ENCODE results near the gene THAP7.
"Not testable (repeated sequence)": the region's sequence is repeated elsewhere in the genome, so short reads cannot be mapped to it uniquely, and the experiment has no call there.

THAP7 gene

GRCh38 chr22:21013657-21014201 lies 11.8 kb upstream of the THAP7 start:
- in situ Hi-C loops (cut with MboI; ENCODE audit: low sequenced_read_pairs) = no loop called here

GRCh38 chr22:21012446-21013407 lies 10.8 kb upstream of the THAP7 start:
- in situ Hi-C loops (cut with MboI; ENCODE audit: low sequenced_read_pairs) = no loop called here

GRCh38 chr22:21010426-21011113 lies 8.7 kb upstream of the THAP7 start:
- in situ Hi-C loops (cut with MboI; ENCODE audit: low sequenced_read_pairs) = no loop called here

DNA sequence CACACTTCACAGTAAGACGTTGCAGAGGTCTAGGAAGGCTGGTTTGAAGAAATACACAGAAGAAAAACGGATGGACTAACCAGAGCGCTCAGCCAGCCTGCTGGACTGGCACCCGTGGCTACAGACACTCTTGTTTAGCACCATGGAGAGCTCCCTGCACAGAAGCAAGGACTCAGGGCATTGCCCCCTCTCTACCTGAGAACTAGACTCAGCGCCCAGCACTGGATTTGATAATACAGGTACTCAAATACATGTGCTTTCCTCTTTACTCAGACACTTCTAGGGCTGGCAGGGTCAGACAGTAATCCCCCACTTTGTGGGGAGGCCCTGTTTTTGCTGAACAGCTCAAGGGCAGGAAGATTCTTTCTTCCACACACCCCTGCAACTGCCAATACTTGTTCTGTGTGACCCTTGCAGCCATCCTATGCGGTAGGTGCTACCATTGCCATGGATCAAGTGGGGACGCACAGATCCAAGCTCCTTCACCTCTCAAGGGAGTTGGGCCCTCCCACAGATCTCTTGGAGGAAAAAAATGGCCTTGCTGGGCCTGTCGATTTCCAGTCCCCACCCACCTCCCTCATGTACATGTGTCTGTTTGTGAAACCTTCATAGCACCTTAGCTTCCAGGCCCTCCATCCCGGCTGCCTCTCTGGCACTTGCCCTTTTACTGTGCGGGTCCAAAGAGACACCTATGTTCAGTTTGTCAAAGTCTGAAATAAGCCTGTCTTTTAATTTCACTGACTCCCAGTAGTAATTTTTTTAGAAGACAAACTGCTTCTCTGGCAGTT lies 7.9 kb upstream of the THAP7 start:
- in situ Hi-C loops (cut with MboI; ENCODE audit: low sequenced_read_pairs) = no loop called here

DNA sequence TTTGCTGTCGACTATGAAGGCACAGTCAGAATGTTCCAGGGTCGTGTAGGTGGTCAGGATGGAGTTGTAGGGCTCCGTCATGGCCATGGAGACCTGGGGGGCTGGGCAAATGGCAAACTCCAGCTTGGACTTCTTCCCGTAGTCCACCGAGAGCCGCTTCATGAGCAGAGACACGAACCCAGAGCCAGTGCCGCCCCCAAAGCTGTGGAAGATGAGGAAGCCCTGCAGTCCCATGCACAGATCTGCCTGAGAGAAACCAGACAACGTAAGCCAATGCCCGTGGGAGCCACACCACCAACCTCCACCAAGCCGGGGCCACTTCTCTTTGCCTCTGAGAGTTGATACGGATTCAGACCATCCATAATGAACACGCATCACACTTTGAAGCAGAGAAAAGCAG lies 7.3 kb upstream of the THAP7 start:
- in situ Hi-C loops (cut with MboI; ENCODE audit: low sequenced_read_pairs) = not testable (repeated sequence)

DNA sequence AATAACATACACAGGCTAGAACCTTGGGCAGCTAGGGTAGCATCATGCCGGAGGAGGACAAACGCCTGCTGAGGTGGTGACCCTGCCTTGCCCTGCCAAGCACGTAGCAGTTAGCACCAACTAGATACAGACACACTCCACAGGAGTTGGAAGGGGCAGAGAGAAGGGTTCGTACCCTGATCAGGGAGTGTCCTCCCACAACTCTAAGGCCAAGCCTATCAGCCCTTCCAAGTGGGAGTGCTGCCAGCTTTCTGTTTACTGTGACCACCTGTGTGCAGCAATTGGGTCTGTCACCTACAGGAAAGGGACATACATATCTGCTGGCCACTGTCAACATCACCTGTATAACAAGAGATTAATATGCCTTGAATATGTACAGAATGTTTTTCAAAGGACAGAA lies 1.9 kb upstream of the THAP7 start:
- in situ Hi-C loops (cut with MboI; ENCODE audit: low sequenced_read_pairs) = no loop called here

GRCh38 chr22:21000987-21001600 lies 824 bp downstream of the THAP7 start:
- in situ Hi-C loops (cut with MboI; ENCODE audit: low sequenced_read_pairs) = no loop called here

DNA sequence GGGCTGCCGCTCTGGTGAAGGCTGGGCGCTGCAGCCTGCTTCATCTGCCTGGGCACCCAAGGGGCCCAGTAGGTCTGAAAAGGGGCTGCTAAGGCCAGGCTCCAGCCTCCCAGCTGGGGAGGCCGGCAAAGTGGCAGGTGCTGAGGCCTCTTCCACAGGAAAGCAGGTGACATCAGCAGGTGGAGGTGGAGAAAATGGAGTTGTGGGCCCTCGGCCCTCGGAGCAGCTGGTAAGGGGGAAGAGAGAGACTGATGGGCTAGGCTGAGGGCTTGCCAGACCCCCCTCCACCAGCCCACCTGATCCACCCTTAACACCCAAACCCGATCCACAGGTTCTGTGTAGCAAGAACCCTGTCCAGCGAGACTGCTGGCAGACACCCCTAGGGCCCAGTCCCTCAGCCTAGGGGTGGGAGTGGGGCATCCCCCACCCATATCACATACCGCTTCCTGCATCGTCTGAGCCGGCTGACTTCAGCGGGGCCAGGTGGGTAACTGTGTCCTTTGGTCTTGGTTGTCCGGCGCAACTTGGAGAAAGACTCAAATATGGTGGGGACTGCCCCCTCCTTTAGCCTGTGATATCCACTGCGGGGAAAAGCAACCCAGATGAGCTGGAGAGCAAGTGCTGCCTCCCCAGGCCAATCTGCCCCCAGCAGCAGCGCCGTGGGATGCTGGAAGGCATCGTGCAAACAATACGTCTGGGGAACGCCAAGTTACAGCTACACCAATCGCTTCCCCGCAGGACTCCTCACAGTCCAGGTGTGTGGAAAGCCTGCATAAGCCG lies 1.5 kb downstream of the THAP7 start:
- in situ Hi-C loops (cut with MboI; ENCODE audit: low sequenced_read_pairs) = no loop called here

- in situ Hi-C loops (cut with MboI; ENCODE audit: low sequenced_read_pairs) = no loop called here
These were observed 2.3 kb downstream of the THAP7 start for GRCh38 chr22:20999350-21000206.

GRCh38 chr22:20998411-20999336 lies 3.2 kb downstream of the THAP7 start:
- in situ Hi-C loops (cut with MboI; ENCODE audit: low sequenced_read_pairs) = no loop called here

DNA sequence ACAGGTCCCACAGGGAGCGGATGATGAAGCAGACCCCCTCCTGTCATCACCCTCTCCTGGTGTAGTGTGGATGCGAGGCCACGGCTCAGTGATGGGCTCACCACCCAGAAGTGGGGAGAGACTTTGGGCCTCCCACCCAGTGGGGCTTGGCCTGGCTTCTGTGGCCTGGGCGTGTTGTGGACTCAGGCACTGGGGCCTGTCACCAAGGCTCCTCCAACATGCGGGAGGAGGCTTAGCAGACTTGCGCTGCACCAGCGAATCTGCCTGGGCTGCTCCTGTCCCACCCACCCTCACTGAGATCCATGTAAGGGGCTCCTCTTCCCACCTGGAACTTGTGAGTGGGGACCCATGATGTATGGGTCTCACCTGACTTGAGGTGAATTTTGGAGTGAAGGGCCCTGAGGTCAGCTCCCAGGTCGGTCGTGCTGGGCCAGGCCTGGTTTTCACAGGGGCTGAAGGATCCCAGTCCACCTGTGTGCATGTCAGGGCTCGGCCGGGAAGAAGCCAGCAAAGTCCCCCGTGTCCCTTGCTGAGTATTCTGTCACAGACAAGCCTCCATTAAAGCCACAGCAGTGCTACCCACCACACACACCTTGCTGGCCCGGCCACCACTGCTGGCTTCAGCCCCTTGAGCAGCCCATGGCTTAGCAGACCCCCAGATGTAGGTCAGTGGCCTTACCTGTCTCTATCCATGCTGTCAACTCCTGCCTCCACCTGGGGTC lies 4.2 kb downstream of the THAP7 start:
- in situ Hi-C loops (cut with MboI; ENCODE audit: low sequenced_read_pairs) = no loop called here

DNA sequence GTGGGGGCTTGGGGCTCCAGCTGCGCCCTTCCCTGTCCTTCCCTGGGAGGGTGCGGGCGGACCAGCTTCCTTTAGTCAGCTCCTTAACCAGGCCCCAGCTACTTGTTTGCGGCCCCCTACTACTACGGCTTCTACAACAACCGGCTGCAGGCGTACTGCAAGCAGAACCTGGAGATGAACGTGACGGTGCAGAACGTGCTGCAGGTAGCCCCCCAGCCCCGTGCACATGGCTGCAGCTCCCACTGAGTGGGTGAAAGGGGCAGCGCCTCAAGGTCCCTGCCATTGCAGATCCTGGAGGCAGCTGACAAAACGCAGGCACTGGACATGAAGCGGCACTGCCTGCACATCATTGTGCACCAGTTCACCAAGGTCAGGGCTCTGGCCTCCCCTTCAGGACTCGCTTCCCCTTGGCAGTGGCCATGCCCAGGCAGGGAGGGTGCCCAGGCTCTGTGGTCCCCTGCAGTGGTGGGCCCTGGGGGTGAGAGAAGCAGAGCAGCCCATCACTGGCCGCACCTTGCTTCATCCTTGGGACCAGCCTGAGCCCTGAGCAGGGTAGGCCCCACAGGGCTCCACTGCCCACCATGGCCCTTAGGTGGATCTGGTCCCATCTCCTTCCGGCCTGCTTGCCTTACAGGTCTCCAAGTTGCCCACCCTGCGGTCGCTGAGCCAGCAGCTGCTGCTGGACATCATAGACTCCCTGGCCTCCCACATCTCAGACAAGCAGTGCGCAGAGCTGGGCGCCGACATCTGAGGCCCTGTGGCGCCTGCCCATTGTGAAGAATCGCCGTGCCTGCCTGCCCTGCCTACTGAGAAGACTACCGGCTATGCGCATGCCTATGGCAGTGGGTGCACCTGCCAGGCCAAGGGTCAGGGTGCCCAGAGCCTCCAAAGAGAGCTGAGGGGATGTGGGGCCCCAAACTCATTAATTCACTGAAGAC lies 5.1 kb downstream of the THAP7 start:
- in situ Hi-C loops (cut with MboI; ENCODE audit: low sequenced_read_pairs) = no loop called here

DNA sequence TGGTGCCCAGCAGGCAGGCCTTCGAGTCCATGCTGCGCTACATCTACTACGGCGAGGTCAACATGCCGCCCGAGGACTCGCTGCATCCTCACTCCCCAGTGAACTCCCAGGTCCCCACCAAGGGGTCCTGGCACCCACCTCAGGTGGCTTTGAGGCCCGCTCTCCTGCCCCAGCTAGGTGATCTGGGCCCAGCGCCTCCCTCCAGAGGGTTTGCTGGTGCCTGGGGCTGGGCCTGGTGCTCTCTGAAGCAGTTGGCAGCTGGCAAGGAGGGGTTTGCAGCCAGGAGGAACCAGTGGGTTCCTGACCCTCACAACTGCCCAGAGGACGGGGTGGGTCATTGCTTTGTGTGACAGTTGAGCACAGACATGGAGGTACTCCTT lies 5.9 kb downstream of the THAP7 start:
- in situ Hi-C loops (cut with MboI; ENCODE audit: low sequenced_read_pairs) = no loop called here

DNA sequence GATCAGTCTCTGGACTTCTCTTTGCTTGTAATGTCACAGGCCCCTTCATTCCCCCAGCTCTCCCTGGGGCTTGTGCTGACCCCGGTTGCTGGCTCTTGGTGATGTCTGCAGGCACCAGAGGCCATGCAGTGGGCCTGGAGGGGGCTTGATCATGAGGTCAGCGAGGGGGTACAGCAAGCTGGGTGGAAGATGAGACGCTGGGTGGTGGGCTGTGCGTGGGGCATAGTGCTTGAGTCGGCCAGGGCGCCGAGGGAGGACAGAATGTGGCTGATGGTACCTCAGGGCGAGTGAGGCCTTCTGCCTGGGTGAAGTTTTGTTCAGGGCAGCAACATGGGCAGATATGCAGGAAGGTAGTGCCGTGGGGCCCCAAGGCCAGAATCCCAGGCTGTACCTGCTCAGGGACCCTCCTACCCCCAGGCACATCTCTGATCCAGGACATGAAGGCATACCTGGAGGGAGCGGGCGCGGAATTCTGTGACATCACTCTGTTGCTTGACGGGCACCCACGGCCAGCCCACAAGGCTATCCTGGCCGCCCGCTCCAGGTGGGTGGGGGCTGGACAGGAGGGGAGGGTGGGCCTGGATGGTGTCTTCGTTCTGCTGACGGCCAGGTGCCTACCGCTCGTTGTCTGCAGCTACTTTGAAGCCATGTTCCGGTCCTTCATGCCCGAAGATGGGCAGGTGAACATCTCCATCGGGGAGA lies 6.4 kb downstream of the THAP7 start:
- in situ Hi-C loops (cut with MboI; ENCODE audit: low sequenced_read_pairs) = no loop called here

- in situ Hi-C loops (cut with MboI; ENCODE audit: low sequenced_read_pairs) = no loop called here
These were observed 7.0 kb downstream of the THAP7 start for GRCh38 chr22:20994902-20995241.

All from HL-60/S4 (cell line).